ENCODE results near the gene AKR1D1. TPM values are rescaled to one million over a fixed set of nuclear protein-coding genes. Genes with fewer than 3 reads are reported as not detected.

Gene AKR1D1
- total and polyA plus RNA-seq, 2 of the 13 experiments (the other 11 are each of a cell fraction or from before 2014, with no cell fraction given): 6.9 to 37.0 TPM

DNA sequence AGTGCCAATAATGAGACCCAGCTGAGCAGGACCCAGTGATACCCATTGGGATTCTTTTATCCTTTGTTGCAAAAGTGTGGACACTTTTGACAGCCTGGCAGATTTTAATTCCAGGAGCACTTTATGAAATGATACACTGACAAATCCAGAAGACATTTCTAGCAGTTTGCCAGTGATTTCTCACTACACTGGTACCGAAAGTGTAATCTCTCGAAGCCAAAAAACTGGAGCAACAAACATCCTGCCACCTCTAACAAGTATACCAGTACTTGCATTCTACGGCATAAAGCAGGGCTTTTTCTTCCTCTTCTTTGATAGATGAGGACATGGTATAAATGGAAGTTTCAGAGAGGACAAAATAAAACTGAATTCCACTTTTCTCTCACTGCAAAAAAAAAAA, 28.4 kb upstream of the AKR1D1 start:
- Histone ChIP-seq H3K9ac (ENCODE audit: insufficient read depth, low read depth, low read length) (no peak overlapping the region), H3K27ac (ENCODE audit: extremely low read length, insufficient read depth, low read length) (no peak overlapping the region), H3K36me3 (replicated peaks in 1 of 2; ENCODE audit: control insufficient read depth in 1 of 2, insufficient read depth in 2 of 2, low read length in 2 of 2) (no peaks in the 10 kb centered on the region), H2AFZ (ENCODE audit: low read length) (no peak overlapping the region), H3K27me3 (ENCODE audit: control insufficient read depth in 1 of 2, insufficient read depth in 2 of 2, low read length in 2 of 2) (no peaks in the 10 kb centered on the region), H3K4me3 (replicated peaks in 1 of 3; ENCODE audit: insufficient read depth in 1 of 3, low read depth in 2 of 3, low read length in 3 of 3) (no peak overlapping the region), H3K4me2 (ENCODE audit: low read depth, low read length) (no peak overlapping the region), H3K79me2 (ENCODE audit: insufficient read depth, low read length) (no peaks in the 10 kb centered on the region), H4K20me1 (ENCODE audit: insufficient read depth, low read length) (no peaks in the 10 kb centered on the region), H3K9me3 (ENCODE audit: low read length) (no peaks in the 10 kb centered on the region), H3K4me1 (ENCODE audit: insufficient read depth, low read length) (peaks cover 48% of the 10 kb centered on the region)
- in situ Hi-C loops (cut with HindIII; ENCODE audit: extremely low pct_ligation_motif_present, low pct_unique_long_range_greater_than_20kb): no loop called here
- FAIRE-seq (no peak), DNase-seq (ENCODE audit: low spot score) (no peak), ATAC-seq (no peak)
- TF ChIP-seq CEBPG (CRISPR knock-in tag; IDR thresholded peaks at IDR 0.05) (no peak), ARNT2 (CRISPR knock-in tag; IDR thresholded peaks at IDR 0.05; ENCODE audit: low read depth) (no peak), ZNF234 (CRISPR knock-in tag; conservative IDR thresholded peaks at IDR 0.05) (no peak), ZNF281 (CRISPR knock-in tag; IDR thresholded peaks at IDR 0.05; ENCODE audit: borderline replicate concordance) (no peak), MTA3 (CRISPR knock-in tag; IDR thresholded peaks at IDR 0.05) (no peak)
- TF ChIP-seq, protein P1, sequence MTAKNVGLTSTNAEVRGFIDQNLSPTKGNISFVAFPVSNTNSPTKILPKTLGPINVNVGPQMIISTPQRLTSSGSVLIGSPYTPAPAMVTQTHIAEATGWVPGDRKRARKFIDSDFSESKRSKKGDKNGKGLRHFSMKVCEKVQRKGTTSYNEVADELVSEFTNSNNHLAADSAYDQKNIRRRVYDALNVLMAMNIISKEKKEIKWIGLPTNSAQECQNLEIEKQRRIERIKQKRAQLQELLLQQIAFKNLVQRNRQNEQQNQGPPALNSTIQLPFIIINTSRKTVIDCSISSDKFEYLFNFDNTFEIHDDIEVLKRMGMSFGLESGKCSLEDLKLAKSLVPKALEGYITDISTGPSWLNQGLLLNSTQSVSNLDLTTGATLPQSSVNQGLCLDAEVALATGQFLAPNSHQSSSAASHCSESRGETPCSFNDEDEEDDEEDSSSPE (CRISPR knock-in tag; IDR thresholded peaks at IDR 0.05): no peak
- TF ChIP-seq, protein P2, sequence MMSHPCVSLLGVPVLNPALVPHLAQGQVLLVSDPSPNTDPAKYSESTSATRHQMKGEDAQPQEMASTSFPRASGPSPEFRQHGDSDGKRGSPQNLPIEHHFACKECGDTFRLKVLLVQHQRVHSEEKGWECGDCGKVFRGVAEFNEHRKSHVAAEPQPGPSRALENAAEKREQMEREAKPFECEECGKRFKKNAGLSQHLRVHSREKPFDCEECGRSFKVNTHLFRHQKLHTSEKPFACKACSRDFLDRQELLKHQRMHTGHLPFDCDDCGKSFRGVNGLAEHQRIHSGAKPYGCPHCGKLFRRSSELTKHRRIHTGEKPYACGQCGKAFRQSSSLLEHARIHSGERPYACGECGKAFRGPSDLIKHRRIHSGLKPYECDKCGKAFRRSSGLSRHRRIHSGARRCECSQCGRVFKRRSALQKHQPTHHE (CRISPR knock-in tag; IDR thresholded peaks at IDR 0.05; ENCODE audit: borderline replicate concordance): no peak
- TF ChIP-seq, protein P3, sequence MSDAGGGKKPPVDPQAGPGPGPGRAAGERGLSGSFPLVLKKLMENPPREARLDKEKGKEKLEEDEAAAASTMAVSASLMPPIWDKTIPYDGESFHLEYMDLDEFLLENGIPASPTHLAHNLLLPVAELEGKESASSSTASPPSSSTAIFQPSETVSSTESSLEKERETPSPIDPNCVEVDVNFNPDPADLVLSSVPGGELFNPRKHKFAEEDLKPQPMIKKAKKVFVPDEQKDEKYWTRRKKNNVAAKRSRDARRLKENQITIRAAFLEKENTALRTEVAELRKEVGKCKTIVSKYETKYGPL (CRISPR knock-in tag; IDR thresholded peaks at IDR 0.05): no peak
- POLR2A ChIA-PET: no interaction called here
- whole genome bisulfite sequencing (ENCODE audit: low lambda C conversion rate): 97% methylated on average over 3 of the region's 3 CpGs
- BruUV-seq (replicated peaks): no TSS peak
- CTCF ChIA-PET (ENCODE audit: low intra/inter-chr PET ratio, low total read pairs): no interaction called here
- intact Hi-C loops (cut with micrococcal nuclease; ENCODE audit: unreplicated experiment): no loop called here

Measured in HepG2 (cell line).